ENCODE results near the gene ADPRM. TPM values are rescaled to one million over a fixed set of nuclear protein-coding genes. Genes with fewer than 3 reads are reported as not detected.
"Not testable (repeated sequence)": the region's sequence is repeated elsewhere in the genome, so short reads cannot be mapped to it uniquely, and the experiment has no call there.

ADPRM gene
- total RNA-seq, 1 donor from 2014 or later = 8.2 TPM

DNA sequence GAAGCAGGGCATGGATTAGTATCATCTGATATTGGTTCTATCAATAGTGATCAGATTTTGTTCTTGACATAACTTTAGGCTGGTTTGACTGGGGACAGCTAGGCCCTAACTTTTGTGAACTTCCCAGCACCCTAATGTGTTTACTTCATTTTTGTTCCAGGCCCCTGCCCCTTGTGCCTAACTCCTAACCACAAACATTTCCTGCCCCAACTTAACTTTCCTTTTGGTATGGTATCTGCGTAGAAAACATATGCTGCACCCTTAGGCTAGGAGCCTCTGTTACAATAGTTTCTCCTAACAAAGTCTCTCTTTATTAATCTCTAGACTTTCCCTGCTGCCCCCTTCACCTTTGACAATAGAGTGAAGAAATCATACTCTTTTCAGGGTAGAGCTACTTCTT, 2.5 kb downstream of the ADPRM start:
- DNase-seq (ENCODE audit: low read depth in 2 of 2) = no peak

DNA sequence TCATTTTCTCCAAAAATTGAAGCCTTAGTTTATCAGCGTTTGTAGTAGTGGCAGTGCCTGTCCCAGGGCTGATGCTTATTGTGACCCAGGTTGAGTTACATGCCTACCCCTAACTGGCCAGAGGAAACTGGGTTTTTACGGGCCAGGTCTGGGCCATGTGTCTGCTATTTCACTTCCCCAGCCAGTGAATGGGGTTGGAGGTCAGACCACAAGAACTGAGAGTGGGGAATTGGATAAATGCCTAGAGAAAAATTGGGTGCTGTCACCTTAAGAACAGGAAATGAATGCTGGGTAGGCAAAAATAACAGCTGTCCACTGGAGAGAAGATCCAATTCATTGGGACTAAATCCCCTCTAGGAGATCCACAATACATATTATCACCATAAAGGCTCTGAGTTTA, 5.2 kb downstream of the ADPRM start:
- DNase-seq (ENCODE audit: low read depth in 2 of 2) = peak in 1 of 2 donors; percentile 13

DNA sequence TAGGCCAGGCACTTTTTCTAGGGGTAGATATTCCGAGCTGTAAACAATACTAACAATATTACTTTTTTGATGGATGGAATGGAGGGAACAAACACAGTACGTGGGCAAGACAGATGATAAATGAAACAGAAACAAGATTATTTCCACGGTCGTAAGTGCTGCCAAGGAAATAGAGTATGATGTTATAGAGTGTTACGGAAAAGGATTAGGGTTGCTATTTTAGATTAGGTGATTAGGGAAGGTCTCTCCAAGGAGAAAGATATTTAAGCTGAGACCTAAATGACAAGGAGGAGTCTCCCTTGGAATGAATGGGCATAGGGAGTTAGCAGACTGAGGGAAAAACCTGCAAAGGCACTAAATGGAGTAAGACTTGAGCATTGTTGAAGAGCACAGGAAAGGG, 8.3 kb downstream of the ADPRM start:
- DNase-seq (ENCODE audit: low read depth in 2 of 2) = no peak

DNA sequence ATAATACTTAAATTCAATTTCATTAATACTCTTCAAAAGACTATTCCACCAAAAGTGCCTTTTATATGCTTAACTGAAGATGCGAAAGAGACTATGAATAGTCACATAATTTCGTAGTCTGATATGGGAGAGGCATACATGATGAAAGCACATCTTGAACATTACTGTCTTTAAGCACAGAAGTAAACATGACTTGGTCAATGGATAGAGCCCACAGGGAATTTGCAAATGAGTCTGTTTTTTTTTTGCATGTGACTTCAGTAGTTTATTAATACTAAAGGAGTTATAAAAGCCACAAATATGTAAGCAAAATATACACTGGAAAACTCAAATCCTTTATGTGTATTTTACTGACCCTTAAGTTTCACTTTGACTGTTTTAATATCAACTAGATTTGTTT, 15.9 kb downstream of the ADPRM start:
- no peak for DNase-seq (ENCODE audit: low read depth in 2 of 2)

DNA sequence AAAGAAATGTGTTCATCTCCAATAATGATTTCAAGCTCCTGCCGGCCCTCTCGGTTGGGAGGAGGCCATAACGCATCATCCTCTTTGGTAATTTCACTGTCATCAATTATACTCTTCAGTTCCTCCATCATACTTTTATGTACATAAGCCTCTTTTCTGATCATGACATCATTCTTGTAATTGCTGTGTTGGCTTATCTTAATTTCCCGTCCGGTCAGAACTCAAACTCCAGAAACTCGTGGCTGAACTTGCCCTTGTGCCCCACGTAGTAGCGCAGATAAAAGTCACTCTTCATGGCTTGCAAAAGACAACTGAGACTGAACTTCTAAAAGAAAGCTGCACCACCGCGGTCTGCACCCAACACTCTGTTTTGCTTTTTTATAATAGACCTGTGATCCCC, 18.8 kb downstream of the ADPRM start:
- no peak for DNase-seq (ENCODE audit: low read depth in 2 of 2)

DNA sequence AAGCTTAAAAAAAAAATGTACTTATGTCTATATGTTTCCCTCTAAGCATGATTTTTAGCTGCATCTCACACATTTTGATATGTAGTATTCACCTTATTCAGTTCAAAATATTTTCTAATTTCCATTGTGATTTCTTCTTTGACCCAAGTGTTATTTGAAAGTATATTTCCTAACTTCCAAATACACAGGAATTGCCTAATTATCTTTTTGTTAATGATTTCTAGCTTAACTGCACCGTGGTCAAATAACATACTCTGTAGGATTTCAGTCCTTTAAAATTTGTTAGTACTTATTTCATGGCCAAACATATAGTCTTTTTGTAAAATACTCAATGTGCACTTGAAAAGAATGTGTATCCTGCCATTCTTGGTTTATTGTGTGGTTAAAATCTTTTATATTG, 21.2 kb downstream of the ADPRM start:
- no peak for DNase-seq (ENCODE audit: low read depth in 2 of 2)

DNA sequence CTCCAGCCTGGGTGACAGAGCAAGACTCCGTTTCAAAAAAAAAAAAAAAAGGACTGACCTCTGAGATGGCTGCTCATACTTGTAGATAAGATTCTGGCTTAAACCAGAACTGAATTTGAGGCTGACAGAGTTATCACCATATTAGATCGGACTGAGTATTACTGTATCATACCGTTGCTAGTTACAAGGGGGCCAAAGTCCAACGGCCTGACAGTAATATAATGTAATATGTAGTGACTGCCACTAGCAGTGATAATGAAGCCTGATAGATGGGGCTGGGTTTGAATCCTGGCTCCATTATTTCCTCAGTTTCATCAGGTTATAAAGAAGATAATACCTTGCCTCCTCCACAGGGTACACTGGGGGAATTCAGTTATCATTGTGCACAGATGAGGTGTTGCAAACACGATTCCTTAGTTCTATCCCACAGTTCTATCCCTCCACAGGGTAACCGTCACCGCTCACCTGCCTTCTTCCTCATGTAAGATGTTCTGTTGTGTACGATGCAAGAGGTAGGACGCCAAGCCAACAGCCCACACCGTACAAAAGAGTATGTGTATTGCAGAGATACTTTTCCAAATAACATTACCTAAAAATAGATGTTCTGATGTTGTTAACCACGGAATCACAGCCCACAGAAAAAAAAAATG, 27.3 kb downstream of the ADPRM start:
- DNase-seq (ENCODE audit: low read depth in 2 of 2) = no peak

DNA sequence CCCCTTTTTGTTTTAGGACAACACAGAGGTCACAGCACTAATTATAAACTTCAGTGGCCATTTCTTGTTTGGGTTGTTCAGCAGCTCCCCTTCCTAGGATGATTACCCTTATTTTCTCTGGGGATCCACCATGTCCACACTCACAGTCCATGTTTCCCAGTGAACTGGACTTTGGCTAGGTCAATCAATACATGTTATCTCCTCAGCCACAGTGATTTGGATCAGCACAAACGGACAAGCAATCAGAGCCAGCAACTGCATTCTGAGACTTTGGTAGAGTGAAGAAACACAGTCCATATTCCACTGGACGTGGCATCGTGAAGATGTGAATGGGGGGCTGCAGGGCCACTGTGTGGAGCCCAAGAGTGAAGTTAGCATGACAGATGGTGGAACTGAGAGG, 27.9 kb downstream of the ADPRM start:
- DNase-seq (ENCODE audit: low read depth in 2 of 2) = no peak

DNA sequence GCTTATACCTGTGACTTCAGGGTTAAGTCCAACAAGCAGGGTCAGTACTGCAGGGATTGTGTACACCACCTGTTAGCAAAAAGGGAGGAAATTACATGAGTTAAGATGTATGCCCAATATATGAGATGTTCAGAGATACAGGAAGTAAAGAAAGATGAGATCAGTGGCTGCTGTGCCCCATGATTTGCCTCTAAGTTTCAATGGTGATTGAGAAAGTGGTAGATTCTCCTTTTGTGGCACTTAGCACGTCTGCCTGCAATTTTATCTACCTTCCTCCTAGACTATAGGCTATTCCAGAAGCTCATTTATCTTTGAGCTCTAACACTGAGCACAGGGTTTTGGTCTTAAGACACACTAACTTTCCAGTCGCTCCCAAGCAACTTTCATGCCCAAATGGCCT, 28.8 kb downstream of the ADPRM start:
- DNase-seq (ENCODE audit: low read depth in 2 of 2) = no peak

DNA sequence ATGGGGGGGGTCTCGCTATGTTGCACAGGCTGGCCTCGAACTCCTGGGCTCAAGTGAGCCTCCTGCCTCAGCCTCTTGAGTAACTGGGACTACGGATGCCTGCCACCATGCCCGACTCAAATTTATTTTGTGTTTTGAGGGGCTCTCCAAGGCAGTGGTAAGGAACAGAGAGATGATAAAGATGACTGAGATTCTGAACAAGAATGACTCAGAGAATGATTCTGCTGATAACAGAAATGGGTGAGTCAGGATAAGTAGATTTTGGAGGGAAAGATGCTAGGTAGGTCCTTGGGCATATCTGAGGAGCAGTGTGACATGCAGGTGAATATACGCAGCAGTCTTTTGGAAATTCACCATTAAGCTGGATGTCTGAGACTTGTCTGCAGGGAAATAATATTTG, 29.8 kb downstream of the ADPRM start:
- DNase-seq (ENCODE audit: low read depth in 2 of 2) = no peak

DNA sequence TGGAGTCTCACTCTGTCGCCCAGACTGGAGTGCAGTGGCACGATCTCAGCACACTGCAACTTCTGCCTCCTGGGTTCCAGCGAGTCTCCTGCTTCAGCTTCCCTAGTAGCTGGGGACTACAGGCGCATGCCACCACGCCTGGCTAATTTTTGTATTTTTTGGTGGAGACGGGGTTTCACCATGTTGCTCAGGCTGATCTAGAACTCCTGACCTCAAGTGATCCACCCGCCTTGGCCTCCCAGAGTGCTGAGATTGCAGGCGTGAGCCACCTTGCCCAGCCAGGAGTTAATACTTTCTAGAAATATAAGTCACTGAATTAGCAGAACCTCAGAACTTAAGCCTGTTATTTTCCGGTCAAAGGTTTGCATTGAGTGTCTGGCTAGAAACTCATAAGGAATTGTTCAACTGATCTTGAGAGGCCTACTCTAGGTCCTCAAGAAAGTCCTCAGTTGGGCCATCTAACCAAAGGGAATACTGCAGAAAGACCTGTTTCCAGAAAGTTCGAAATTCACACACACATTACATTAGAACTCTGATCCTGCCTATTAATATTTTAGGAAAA, 31.0 kb downstream of the ADPRM start:
- no peak for DNase-seq (ENCODE audit: low read depth in 2 of 2)

DNA sequence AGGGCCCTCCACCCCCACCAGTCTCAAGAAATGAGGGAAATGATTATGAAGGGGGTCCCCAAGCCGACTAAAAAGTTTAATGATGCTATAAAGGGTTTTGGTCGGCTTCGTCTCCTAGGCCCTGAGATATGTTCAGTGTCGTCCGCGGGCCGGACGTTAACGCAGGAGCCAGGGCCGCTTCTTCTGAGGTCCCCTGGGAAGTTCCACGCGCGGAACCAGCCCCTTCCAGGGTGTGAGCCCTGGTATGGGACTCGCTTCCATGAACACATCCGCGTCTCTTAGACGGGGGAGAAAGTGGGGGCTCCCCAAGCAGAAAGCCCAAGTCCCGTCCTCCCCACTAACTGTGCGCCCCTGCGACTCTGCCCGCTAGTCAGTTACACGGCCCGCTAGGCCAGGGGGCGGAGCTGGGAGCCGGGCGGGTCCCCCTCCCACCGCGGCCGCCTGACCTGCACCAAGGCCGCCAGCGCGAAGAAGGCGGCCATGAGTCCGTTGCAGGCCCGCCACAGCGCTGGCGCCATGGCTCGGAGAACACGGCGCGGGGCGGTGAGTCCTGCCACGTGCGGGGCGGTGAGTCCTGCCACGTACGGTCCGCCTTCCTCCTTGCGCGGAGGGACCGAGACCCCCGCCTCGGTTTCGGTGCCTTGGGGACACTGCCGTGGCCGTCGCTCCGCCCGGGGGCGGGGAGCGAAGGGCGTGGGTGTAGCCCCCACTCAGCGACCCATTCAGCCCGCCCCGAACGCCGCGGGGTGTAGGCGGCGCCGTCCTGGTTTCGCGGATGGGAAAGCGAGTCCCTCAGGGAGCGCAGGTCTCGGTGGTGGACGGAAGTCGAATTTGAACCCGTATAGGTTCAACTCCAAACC, 32.2 kb downstream of the ADPRM start, which contains the start of gene TMEM220:
Gene TMEM220 (minus strand): TSS at position 690 of the 860 bp plus-strand sequence. CDS start 172 bp downstream, at position 518.
- DNase-seq (ENCODE audit: low read depth in 2 of 2) = peak; percentile 40 to 87

DNA sequence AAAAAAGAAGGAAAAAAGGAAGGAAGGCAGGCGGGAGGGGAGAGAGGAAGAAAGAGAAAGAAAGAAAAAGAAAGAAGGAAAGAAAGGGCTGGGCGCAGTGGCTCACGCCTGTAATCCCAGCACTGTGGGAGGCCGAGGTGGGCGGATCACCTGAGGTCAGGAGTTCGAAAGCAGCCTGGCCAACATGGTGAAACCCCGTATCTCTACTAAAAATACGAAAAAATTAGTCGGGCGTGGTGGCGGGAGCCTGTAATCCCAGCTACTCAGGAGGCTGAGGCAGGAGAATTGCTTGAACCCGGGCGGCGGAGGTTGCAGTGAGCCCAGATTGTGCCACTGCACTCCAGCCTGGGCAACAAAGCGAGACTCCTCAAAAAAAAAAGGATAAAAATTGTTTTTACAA, 32.9 kb downstream of the ADPRM start:
- DNase-seq (ENCODE audit: low read depth in 2 of 2) = not testable (repeated sequence)

DNA sequence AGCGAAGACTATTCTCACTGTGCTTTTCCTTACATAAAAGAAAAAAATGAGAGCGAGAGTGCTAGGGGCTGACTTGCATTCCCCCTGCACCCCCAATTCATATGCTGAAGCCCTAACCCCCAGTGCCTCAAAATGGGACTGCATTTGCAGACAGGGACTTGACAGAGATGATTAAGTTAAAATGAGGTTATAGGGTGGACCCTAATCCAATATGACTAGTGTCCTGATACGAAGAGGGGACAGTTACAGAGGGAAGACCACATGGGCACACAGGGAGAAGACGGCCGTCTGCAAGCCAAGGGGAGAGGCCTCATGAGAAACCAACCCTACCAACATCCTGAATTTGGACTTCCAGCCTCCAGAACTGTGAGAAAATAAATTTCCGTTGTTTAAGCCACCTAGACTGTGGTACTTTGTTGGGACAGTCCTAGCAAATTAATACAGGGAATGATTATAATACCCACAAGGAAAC, 34.0 kb downstream of the ADPRM start:
- no peak for DNase-seq (ENCODE audit: low read depth in 2 of 2)

DNA sequence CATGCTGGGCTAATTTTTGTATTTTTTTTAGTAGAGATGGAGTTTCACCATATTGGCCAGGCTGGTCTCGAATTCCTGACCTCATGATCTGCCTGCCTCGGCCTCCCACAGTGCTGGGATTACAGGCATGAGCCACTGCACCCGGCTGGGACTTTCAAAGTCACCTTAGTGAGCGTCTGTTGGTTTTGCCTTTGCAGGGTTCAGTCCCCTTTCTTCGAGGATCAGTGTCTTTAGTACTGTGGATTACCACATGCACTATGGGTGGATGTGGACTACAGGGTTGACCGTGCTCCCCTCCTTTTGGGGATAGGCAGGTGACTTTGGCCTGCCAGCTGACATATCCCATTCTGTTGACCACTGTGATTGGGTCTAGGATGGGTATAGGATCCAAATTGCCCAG, 34.7 kb downstream of the ADPRM start:
- not testable (repeated sequence) for DNase-seq (ENCODE audit: low read depth in 2 of 2)

DNA sequence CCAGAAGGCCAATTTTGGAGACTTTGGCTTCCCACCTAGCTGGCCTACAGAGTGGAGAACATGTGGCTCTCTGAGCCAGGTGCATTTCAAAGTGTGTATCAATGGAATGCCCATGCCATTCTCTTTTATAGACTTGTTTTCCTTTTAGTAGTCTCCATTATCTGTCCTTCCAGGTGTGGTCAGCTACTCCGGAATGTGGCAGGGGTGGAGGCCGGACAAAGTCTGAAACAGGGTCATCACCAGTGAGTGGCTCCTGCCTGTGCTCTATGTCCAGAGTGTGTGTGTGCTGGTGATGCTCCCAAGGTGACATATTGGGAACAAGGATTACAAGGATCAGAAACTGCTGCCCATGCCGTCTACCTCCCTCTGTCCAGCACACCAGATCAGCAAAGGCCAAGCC, 36.3 kb downstream of the ADPRM start:
- DNase-seq (ENCODE audit: low read depth in 2 of 2) = no peak

DNA sequence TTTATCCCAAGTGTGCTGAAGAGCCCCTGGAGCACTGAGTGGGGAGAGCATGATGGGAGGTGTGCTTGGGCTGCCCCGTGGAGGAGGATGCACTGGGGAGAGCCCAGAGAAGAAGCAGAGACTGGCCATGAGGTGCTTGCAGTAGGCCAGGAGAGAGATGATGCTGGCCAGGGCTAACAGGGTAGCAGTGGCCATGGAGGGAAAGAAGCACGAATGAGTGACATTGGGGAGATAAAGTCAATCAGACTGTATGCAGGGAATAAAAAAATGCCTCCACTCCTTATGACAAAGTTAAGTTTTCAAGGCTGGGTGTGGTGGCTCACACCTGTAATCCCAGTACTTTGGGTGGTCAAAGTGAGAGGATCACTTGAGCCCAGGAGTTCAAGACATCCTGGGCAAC, 37.9 kb downstream of the ADPRM start:
- DNase-seq (ENCODE audit: low read depth in 2 of 2) = no peak

DNA sequence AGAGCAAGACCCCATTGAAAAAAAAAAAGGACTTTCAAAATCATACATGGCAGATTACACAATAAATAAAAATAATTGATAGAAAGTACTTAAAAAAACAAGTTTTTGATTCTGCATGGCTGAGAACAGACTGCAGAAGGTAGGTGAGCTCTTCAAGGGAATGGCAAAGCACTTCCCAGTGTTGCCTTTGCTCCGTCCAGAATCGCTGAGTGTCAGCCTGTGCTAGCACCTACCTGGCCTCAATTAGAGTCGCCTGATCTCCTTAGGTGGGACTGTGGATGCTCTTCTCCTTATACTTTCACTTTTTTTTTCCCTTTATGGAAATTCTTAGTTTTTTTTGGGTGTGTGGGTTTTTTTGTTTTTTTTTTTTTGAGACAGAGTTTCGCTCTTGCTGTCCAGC, 38.4 kb downstream of the ADPRM start:
- no peak for DNase-seq (ENCODE audit: low read depth in 2 of 2)

DNA sequence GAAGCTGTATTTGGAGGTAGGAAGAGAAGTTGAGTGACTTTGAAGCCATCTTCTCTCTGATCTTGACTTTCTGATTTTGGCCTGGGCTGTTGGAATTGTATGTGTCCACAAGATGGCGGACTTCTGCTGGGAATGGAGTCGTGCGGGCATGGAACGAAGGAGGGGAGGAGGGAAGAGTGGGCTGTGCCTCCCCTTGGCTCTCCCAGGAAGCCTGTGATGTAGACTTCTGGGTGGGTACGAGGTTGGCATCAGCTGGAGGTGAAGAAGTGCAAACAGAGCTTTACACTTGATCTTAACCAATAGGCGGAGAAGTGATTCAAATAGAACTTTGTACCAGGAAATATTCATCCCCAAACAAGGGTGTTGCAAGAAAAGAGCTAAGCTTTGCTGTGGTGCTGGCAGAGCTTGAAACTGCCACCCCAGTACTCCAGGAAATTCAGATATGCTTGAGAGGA, 39.8 kb downstream of the ADPRM start:
- DNase-seq (ENCODE audit: low read depth in 2 of 2) = peak; percentile 12 to 52

DNA sequence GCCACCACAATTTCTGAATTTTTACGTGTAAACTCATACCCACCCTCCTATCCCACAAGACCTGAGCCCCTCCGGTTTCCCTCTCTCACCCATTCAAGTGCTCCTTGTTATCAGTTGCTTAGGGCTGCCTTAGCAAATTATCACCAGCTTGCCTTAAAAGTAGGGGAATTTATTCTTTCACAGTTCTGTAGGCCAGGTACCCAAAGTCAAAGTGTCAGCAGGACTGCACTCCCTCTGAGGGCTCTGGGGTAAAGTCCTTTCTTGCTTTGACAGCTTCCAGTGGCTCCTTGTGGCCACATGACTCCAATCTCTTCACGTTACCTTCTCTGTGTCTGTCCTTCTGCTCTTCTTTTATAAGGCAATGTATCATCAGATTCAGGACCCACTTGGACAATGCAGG, 40.3 kb downstream of the ADPRM start:
- DNase-seq (ENCODE audit: low read depth in 2 of 2) = no peak

DNA sequence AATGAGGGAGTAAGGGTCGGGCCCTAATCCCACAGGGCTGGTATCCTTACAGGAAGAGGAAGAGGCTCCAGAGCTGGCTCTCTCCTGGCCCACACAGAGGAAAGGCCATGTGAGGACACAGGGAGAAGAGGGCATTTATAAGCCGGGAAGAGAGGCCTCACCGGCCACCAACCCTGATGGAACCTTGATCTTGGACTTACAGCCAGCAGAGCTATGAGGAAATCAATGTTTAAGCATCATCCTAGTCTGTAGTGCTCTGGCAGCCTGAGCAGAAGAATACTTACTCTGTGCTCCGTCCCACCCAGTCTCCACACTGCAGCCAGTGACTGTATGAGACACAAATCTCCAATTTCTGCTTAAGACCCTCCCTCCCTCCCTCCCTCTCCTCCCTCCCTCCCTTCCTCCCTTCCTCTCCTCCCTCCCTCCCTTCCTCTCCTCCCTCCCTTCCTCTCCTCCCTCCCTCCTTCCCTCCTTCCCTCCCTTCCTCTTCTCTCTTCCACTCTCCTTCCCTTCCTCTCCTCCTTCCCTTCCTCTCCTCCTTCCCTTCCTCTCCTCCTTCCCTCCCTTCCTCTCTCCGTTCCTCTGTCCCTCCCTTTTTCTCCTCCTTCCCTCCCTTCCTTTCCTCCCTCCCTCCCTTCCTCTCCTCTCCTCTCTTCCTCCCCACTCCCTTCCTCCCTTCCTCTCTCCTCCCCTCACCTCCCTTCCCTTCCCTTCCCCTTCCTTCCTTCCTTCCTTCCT, 41.3 kb downstream of the ADPRM start:
- DNase-seq (ENCODE audit: low read depth in 2 of 2) = no peak

DNA sequence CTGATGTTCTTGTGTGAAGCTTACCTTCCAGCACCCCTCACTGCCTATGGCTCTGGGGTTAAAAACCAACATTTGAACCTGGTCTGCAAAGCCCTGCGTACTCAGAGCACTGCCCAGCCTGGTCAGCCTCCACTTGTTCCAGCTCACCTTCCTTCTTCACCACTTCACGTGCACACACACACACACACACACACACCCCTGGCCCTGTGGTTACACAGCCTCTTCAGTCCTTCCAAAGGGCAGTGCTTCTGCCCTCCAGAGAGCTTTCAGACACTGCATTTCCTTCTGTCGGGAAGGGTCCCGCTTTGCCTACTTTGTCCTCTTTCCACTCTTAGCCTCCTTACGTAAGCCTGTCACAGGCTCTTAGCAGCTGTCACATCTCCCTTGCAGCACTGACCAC, 42.0 kb downstream of the ADPRM start:
- no peak for DNase-seq (ENCODE audit: low read depth in 2 of 2)
